Natural killer cell (primary cell): ENCODE measurements around the gene LMBR1. TPM values are rescaled to one million over a fixed set of nuclear protein-coding genes. Genes with fewer than 3 reads are reported as not detected.
"Not testable (repeated sequence)": the region's sequence is repeated elsewhere in the genome, so short reads cannot be mapped to it uniquely, and the experiment has no call there.

Experiments used
- ATAC-seq, 3 donors: fragments of 150-1000 bp in 2 of 3; fragments of 200-7000 bp in 1 of 3; cut with Tn5 transposase; 1 replicate in 1 of 3; 2 replicates in 2 of 3; pipeline ENCODE4 v1.10.0; 2021; ENCODE audit warnings: mild to moderate bottlenecking in 2 of 3, moderate library complexity in 2 of 3
- DNase-seq, 2 donors: peaks; one replicate each; pipeline versions ENCODE4 v3.0.0 to v3.0.0-alpha.2; 2013 to 2021; ENCODE audit warnings: mixed read lengths in 1 of 2
- H3K27ac ChIP-seq: one replicate; pipeline ENCODE4 v1.5.1; 2013; ENCODE audit warnings: mild to moderate bottlenecking, low read length
- H3K27me3 ChIP-seq: one replicate; pipeline ENCODE4 v1.6.1; 2013; ENCODE audit warnings: low read length; ENCODE audit not compliant: control insufficient read depth, insufficient read depth
- H3K36me3 ChIP-seq: one replicate; pipeline ENCODE4 v1.6.1; 2013; ENCODE audit warnings: low read length; ENCODE audit not compliant: control insufficient read depth, insufficient read depth
- H3K4me1 ChIP-seq: one replicate; pipeline ENCODE4 v1.6.1; 2013; ENCODE audit warnings: low read length; ENCODE audit not compliant: control insufficient read depth, insufficient read depth
- H3K4me3 ChIP-seq: one replicate; pipeline ENCODE4 v1.5.1; 2013; ENCODE audit warnings: low read length
- H3K9me3 ChIP-seq: one replicate; pipeline ENCODE4 v1.6.1; 2013; ENCODE audit warnings: low read length; ENCODE audit not compliant: control insufficient read depth, insufficient read depth
- H3K27ac Mint-ChIP-seq, 2 donors: one replicate each; pipeline ENCODE4 v1.8.0; 2022; ENCODE audit warnings: mild to moderate bottlenecking in 2 of 2, mixed read lengths in 2 of 2, moderate library complexity in 1 of 2
- H3K27me3 Mint-ChIP-seq, 2 donors: one replicate each; pipeline ENCODE4 v1.8.0; 2022; ENCODE audit warnings: low read depth in 2 of 2, mixed read lengths in 2 of 2
- H3K36me3 Mint-ChIP-seq: one replicate; pipeline ENCODE4 v1.8.0; 2022; ENCODE audit warnings: mixed read lengths
- H3K4me1 Mint-ChIP-seq, 2 donors: one replicate each; pipeline ENCODE4 v1.8.0; 2022; ENCODE audit warnings: mixed read lengths in 2 of 2
- H3K4me3 Mint-ChIP-seq: one replicate; pipeline ENCODE4 v1.8.0; 2022; ENCODE audit warnings: mild to moderate bottlenecking, moderate library complexity, mixed read lengths
- H3K9me3 Mint-ChIP-seq, 2 donors: one replicate each; pipeline ENCODE4 v1.8.0; 2022; ENCODE audit warnings: mixed read lengths in 2 of 2
- WGBS: methylation state at CpG from one replicate; pipeline ENCODE4 v1.1.7; 2013; ENCODE audit warnings: missing lambda C conversion rate; ENCODE audit not compliant: insufficient coverage; 5-methylcytosine and 5-hydroxymethylcytosine counted together
- intact Hi-C: fragments of 100-400 bp; cut with micrococcal nuclease; formaldehyde crosslinking; loops from one replicate; pipeline ENCODE4 v1.14.2; 2022
- total RNA-seq, 4 donors: library from RNA; stranded (reverse); fragments of 120-200 nt in 1 of 4; gene quantifications; one replicate each; pipeline versions ENCODE4 v1.2.3 to v1.2.4, GENCODE V29; 2013 to 2022
- TF ChIP-seq, protein P1 (sequence below): fragments of 200-600 bp; IDR thresholded peaks from one replicate; pipeline ENCODE4 v1.8.0; 2022; ENCODE audit warnings: antibody characterized with exemption

The LMBR1 gene
- total RNA-seq, 3 donors from 2014 or later (not counting 1 experiment from before 2014, with no cell fraction given) = 60.4 to 71.7 (median 66.1) TPM

GRCh38 chr7:156940421-156941122 is 47.6 kb upstream of the LMBR1 start:
- ATAC-seq (no peak), DNase-seq (no peak)
- H3K36me3 ChIP-seq = no peaks in the 10 kb centered on the region
- no peaks in the 10 kb centered on the region for H3K4me1 Mint-ChIP-seq
- no peaks in the 10 kb centered on the region for H3K9me3 ChIP-seq
- no peak overlapping the region for H3K4me3 ChIP-seq
- peaks cover 4% of the 10 kb centered on the region for H3K27me3 ChIP-seq
- TF ChIP-seq, protein P1, sequence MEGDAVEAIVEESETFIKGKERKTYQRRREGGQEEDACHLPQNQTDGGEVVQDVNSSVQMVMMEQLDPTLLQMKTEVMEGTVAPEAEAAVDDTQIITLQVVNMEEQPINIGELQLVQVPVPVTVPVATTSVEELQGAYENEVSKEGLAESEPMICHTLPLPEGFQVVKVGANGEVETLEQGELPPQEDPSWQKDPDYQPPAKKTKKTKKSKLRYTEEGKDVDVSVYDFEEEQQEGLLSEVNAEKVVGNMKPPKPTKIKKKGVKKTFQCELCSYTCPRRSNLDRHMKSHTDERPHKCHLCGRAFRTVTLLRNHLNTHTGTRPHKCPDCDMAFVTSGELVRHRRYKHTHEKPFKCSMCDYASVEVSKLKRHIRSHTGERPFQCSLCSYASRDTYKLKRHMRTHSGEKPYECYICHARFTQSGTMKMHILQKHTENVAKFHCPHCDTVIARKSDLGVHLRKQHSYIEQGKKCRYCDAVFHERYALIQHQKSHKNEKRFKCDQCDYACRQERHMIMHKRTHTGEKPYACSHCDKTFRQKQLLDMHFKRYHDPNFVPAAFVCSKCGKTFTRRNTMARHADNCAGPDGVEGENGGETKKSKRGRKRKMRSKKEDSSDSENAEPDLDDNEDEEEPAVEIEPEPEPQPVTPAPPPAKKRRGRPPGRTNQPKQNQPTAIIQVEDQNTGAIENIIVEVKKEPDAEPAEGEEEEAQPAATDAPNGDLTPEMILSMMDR = no peak
- intact Hi-C loops = no loop called here
- 94% methylated on average over 57 of the region's 57 CpGs for WGBS
- no peaks in the 10 kb centered on the region for H3K4me1 ChIP-seq
- H3K27ac ChIP-seq = no peak overlapping the region
- H3K36me3 Mint-ChIP-seq = no peaks in the 10 kb centered on the region
- no peak overlapping the region for H3K4me3 Mint-ChIP-seq
- H3K27ac Mint-ChIP-seq = no peak overlapping the region
- peaks cover 0 to 4% of the 10 kb centered on the region in 2 donors for H3K9me3 Mint-ChIP-seq
- peaks cover 28 to 48% of the 10 kb centered on the region in 2 donors for H3K27me3 Mint-ChIP-seq

- WGBS = 88% methylated on average over 3 of the region's 3 CpGs
- H3K4me3 ChIP-seq, DNase-seq, H3K9me3 ChIP-seq, H3K4me1 Mint-ChIP-seq, H3K4me1 ChIP-seq, ATAC-seq, H3K9me3 Mint-ChIP-seq, H3K4me3 Mint-ChIP-seq, H3K27ac Mint-ChIP-seq, H3K27ac ChIP-seq, H3K36me3 Mint-ChIP-seq, H3K27me3 ChIP-seq, intact Hi-C loops, H3K36me3 ChIP-seq: not testable (repeated sequence)
- H3K27me3 Mint-ChIP-seq = peaks cover 0 to 32% of the 10 kb centered on the region in 2 donors
Observed at GRCh38 chr7:156936766-156937165, 43.8 kb upstream of the LMBR1 start.

DNA sequence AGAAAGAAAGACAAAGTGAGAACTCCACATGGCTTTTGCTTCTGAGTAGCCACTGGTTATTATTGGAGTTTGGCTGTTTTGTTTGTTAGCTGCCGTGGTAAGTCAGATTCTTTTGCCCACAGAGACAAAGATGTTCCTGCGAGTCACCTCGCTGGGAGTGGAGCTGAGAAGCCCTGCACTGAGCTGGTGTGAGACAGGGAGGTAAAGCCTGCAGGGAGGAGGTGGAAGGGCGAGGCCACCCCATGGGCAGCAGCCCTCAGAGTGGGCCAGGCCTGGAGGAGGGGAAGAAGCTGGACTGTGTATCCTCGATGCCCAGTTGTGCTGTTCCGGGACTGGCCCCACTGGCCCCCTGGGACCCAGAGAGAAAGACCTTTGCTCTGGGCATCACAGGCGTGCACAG is 42.3 kb upstream of the LMBR1 start:
- Mint-ChIP-seq H3K9me3 (no peaks in the 10 kb centered on the region), H3K36me3 (no peaks in the 10 kb centered on the region), H3K4me1 (no peaks in the 10 kb centered on the region), H3K27ac (no peak overlapping the region), H3K27me3 (peaks cover 13 to 27% of the 10 kb centered on the region in 2 donors), H3K4me3 (no peak overlapping the region)
- intact Hi-C loops = no loop called here
- TF ChIP-seq, protein P1 = no peak
- Histone ChIP-seq H3K4me3 (no peak overlapping the region), H3K27me3 (no peaks in the 10 kb centered on the region), H3K27ac (no peak overlapping the region), H3K4me1 (no peaks in the 10 kb centered on the region), H3K9me3 (no peaks in the 10 kb centered on the region), H3K36me3 (no peaks in the 10 kb centered on the region)
- WGBS = 88% methylated on average over 7 of the region's 7 CpGs
- DNase-seq (no peak), ATAC-seq (no peak)

- Histone ChIP-seq H3K36me3 (no peaks in the 10 kb centered on the region), H3K4me3 (no peak overlapping the region), H3K27ac (no peak overlapping the region), H3K4me1 (no peaks in the 10 kb centered on the region), H3K9me3 (no peaks in the 10 kb centered on the region), H3K27me3 (peaks cover 3% of the 10 kb centered on the region)
- Mint-ChIP-seq H3K4me1 (no peaks in the 10 kb centered on the region), H3K27ac (no peak overlapping the region), H3K9me3 (no peaks in the 10 kb centered on the region), H3K27me3 (peaks cover 34 to 43% of the 10 kb centered on the region in 2 donors), H3K4me3 (no peak overlapping the region), H3K36me3 (no peaks in the 10 kb centered on the region)
- TF ChIP-seq, protein P1 = no peak
- WGBS = 30% methylated on average over 4 of the region's 7 CpGs
- intact Hi-C loops = no loop called here
- ATAC-seq (no peak), DNase-seq (no peak)
Observed at GRCh38 chr7:156932006-156932405, 39.0 kb upstream of the LMBR1 start.
